ES-I3 (cell line): Measurements from ENCODE around the gene CAMK1D.

Experiments
- H3K36me3 ChIP-seq: 2 replicates; pipeline ENCODE4 v1.6.1; 2013; ENCODE audit warnings: mild to moderate bottlenecking, low read length, control low read depth, moderate library complexity; ENCODE audit not compliant: insufficient read depth
- H3K4me1 ChIP-seq: 2 replicates; pipeline ENCODE4 v1.6.1; 2013; ENCODE audit warnings: mild to moderate bottlenecking, control low read depth, low read length; ENCODE audit not compliant: insufficient read depth
- H3K9ac ChIP-seq: 2 replicates; pipeline ENCODE4 v1.6.1; 2013; ENCODE audit warnings: low read depth, mild to moderate bottlenecking, low read length, moderate library complexity
- H3K9me3 ChIP-seq: 2 replicates; pipeline ENCODE4 v1.6.1; 2013; ENCODE audit warnings: mild to moderate bottlenecking, low read length, moderate library complexity; ENCODE audit not compliant: control insufficient read depth, insufficient read depth

The CAMK1D gene

GRCh38 chr10:12559578-12560178 is 210.3 kb downstream of the CAMK1D start:
- Histone ChIP-seq H3K36me3 (no peaks in the 10 kb centered on the region), H3K9me3 (no peaks in the 10 kb centered on the region), H3K4me1 (no peaks in the 10 kb centered on the region), H3K9ac (no peak overlapping the region)

- no peaks in the 10 kb centered on the region for H3K4me1 ChIP-seq
- H3K9me3 ChIP-seq: no peaks in the 10 kb centered on the region
- H3K36me3 ChIP-seq: no peaks in the 10 kb centered on the region
- no peak overlapping the region for H3K9ac ChIP-seq
These were observed 212.0 kb downstream of the CAMK1D start for GRCh38 chr10:12561307-12561706.

GRCh38 chr10:12561720-12562119 is 212.4 kb downstream of the CAMK1D start:
- Histone ChIP-seq H3K4me1 (no peaks in the 10 kb centered on the region), H3K9ac (no peak overlapping the region), H3K36me3 (no peaks in the 10 kb centered on the region), H3K9me3 (no peaks in the 10 kb centered on the region)

GRCh38 chr10:12563489-12563888 is 214.1 kb downstream of the CAMK1D start:
- no peaks in the 10 kb centered on the region for H3K4me1 ChIP-seq
- no peaks in the 10 kb centered on the region for H3K36me3 ChIP-seq
- H3K9ac ChIP-seq: no peak overlapping the region
- no peaks in the 10 kb centered on the region for H3K9me3 ChIP-seq

GRCh38 chr10:12564173-12564572 is 214.8 kb downstream of the CAMK1D start:
- no peak overlapping the region for H3K9ac ChIP-seq
- no peaks in the 10 kb centered on the region for H3K4me1 ChIP-seq
- H3K9me3 ChIP-seq: no peaks in the 10 kb centered on the region
- no peaks in the 10 kb centered on the region for H3K36me3 ChIP-seq

- no peaks in the 10 kb centered on the region for H3K4me1 ChIP-seq
- H3K9ac ChIP-seq: no peak overlapping the region
- no peaks in the 10 kb centered on the region for H3K36me3 ChIP-seq
- no peaks in the 10 kb centered on the region for H3K9me3 ChIP-seq
These were observed 217.1 kb downstream of the CAMK1D start for GRCh38 chr10:12566161-12567115.

GRCh38 chr10:12568391-12569009 is 219.2 kb downstream of the CAMK1D start:
- no peaks in the 10 kb centered on the region for H3K36me3 ChIP-seq

GRCh38 chr10:12572281-12572680 is 222.9 kb downstream of the CAMK1D start:
- Histone ChIP-seq H3K36me3 (no peaks in the 10 kb centered on the region), H3K9ac (no peak overlapping the region), H3K9me3 (peaks cover 3% of the 10 kb centered on the region; the same call in 1 of the 2 replicates), H3K4me1 (no peaks in the 10 kb centered on the region)

More at GRCh38 chr10:12568391-12569009, 219.2 kb downstream of the CAMK1D start:
- Histone ChIP-seq H3K4me1 (no peaks in the 10 kb centered on the region), H3K9me3 (no peaks in the 10 kb centered on the region), H3K9ac (no peak overlapping the region)

- Histone ChIP-seq H3K4me1 (no peaks in the 10 kb centered on the region), H3K9ac (no peak overlapping the region), H3K9me3 (peaks cover 6% of the 10 kb centered on the region; the same call in 1 of the 2 replicates), H3K36me3 (no peaks in the 10 kb centered on the region)
These were observed 228.3 kb downstream of the CAMK1D start for GRCh38 chr10:12577610-12578009.

GRCh38 chr10:12579954-12580858 is 230.9 kb downstream of the CAMK1D start:
- no peaks in the 10 kb centered on the region for H3K36me3 ChIP-seq
- H3K9me3 ChIP-seq: peaks cover 6% of the 10 kb centered on the region; the same call in 1 of the 2 replicates
- H3K4me1 ChIP-seq: no peaks in the 10 kb centered on the region
- no peak overlapping the region for H3K9ac ChIP-seq

GRCh38 chr10:12583891-12584595 is 234.7 kb downstream of the CAMK1D start:
- H3K36me3 ChIP-seq: no peaks in the 10 kb centered on the region
- no peaks in the 10 kb centered on the region for H3K9me3 ChIP-seq
- H3K4me1 ChIP-seq: no peaks in the 10 kb centered on the region
- no peak overlapping the region for H3K9ac ChIP-seq

- H3K36me3 ChIP-seq: no peaks in the 10 kb centered on the region
- no peaks in the 10 kb centered on the region for H3K4me1 ChIP-seq
- no peaks in the 10 kb centered on the region for H3K9me3 ChIP-seq
- no peak overlapping the region for H3K9ac ChIP-seq
These were observed 237.4 kb downstream of the CAMK1D start for GRCh38 chr10:12586741-12587140.

GRCh38 chr10:12587451-12587888 is 238.1 kb downstream of the CAMK1D start:
- no peaks in the 10 kb centered on the region for H3K4me1 ChIP-seq
- no peak overlapping the region for H3K9ac ChIP-seq
- no peaks in the 10 kb centered on the region for H3K36me3 ChIP-seq
- no peaks in the 10 kb centered on the region for H3K9me3 ChIP-seq
